HepG2 (cell line): ENCODE results near the gene GABRA4. TPM values are rescaled to one million over a fixed set of nuclear protein-coding genes. Genes with fewer than 3 reads are reported as not detected.

Experiments
- AGO2 ChIP-seq: fragments of 200-400 bp; formaldehyde crosslinking; optimal IDR thresholded peaks from 2 replicates; pipeline ENCODE3; 2017; ENCODE audit warnings: mild to moderate bottlenecking, low read depth, low read length, moderate library complexity
- ZNF224 ChIP-seq: sonication (generic); formaldehyde crosslinking; IDR thresholded peaks from 2 replicates; pipeline ENCODE4 v1.5.0; 2020; ENCODE audit warnings: mild to moderate bottlenecking, missing genetic modification reagents
- ZNF589 ChIP-seq: sonication (generic); formaldehyde crosslinking; conservative IDR thresholded peaks from 2 replicates; pipeline ENCODE4 v1.8.0; 2022; ENCODE audit warnings: mild to moderate bottlenecking, moderate library complexity, missing genetic modification reagents
- ZNF772 ChIP-seq: sonication (generic); formaldehyde crosslinking; IDR thresholded peaks from 2 replicates; pipeline ENCODE4 v1.5.0; 2020; ENCODE audit warnings: mild to moderate bottlenecking, missing genetic modification reagents
- polyA plus RNA-seq, 8 experiments: library from polyadenylated mRNA; depleted of rRNA in 3 of 8; stranded (reverse) in 7 of 8; unstranded in 1 of 8; fragments of >200 nt; fragmentation: Illumina TruSeq in 4 of 8; extraction: Trizol in 4 of 8; gene quantifications; 2 replicates each; pipeline versions ENCODE4 v1.2.1 to v1.2.3, GENCODE V29; 2011 to 2016; ENCODE audit warnings: low read depth in 4 of 8, missing spikeins in 1 of 8, mixed read lengths in 1 of 8; ENCODE audit not compliant: insufficient read depth in 1 of 8
- total RNA-seq, 5 experiments: library from RNA; depleted of rRNA; stranded (reverse); fragments of >200 nt; fragmentation: Illumina TruSeq; extraction: Trizol; gene quantifications; 2 replicates each; pipeline ENCODE4 v1.2.3, GENCODE V29; 2016; ENCODE audit warnings: low read depth in 1 of 5
- TF ChIP-seq, protein P1 (sequence below): sonication (generic); formaldehyde crosslinking; IDR thresholded peaks from 2 replicates; pipeline ENCODE4 v1.4.0; 2020; ENCODE audit warnings: missing genetic modification reagents, borderline replicate concordance
- TF ChIP-seq, protein P2 (sequence below): sonication (generic); formaldehyde crosslinking; IDR thresholded peaks from 2 replicates; pipeline ENCODE4 v1.9.0; 2022; ENCODE audit warnings: low read depth, missing genetic modification reagents
- TF ChIP-seq, protein P3 (sequence below): sonication (generic); formaldehyde crosslinking; IDR thresholded peaks from 2 replicates; pipeline ENCODE4 v1.4.0; 2020; ENCODE audit warnings: mild to moderate bottlenecking, missing genetic modification reagents
- TF ChIP-seq, protein P4 (sequence below): sonication (generic); formaldehyde crosslinking; IDR thresholded peaks from 2 replicates; pipeline ENCODE4 v1.4.0; 2020; ENCODE audit warnings: missing genetic modification reagents
- TF ChIP-seq, protein P5 (sequence below): sonication (generic); formaldehyde crosslinking; IDR thresholded peaks from 2 replicates; pipeline ENCODE4 v1.8.0; 2022; ENCODE audit warnings: low read depth, missing genetic modification reagents

The GABRA4 gene
- total and polyA plus RNA-seq, 2 of the 13 experiments (the other 11 are each of a cell fraction or from before 2014, with no cell fraction given) = not detected

DNA sequence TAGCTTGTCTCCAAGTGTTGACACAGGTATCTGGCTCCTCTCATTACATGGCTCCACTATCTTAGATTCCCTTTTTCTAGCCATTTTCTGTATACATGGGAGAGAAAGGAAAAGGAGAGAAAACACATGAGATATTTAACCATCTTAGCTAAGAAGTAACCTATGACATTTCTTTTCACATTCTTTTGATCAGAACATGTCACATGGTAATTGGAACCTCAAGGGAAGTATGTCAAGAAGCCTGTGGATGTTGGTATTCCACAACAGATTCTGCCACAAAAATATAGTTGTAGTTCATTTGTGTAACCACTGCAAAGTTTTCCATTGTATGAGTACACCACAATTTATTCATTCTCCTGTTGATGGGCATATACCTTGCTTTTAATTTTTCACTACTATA lies 19.3 kb upstream of the GABRA4 start (continued):
- TF ChIP-seq ZNF772 (CRISPR knock-in tag) = no peak
- TF ChIP-seq, protein P1, sequence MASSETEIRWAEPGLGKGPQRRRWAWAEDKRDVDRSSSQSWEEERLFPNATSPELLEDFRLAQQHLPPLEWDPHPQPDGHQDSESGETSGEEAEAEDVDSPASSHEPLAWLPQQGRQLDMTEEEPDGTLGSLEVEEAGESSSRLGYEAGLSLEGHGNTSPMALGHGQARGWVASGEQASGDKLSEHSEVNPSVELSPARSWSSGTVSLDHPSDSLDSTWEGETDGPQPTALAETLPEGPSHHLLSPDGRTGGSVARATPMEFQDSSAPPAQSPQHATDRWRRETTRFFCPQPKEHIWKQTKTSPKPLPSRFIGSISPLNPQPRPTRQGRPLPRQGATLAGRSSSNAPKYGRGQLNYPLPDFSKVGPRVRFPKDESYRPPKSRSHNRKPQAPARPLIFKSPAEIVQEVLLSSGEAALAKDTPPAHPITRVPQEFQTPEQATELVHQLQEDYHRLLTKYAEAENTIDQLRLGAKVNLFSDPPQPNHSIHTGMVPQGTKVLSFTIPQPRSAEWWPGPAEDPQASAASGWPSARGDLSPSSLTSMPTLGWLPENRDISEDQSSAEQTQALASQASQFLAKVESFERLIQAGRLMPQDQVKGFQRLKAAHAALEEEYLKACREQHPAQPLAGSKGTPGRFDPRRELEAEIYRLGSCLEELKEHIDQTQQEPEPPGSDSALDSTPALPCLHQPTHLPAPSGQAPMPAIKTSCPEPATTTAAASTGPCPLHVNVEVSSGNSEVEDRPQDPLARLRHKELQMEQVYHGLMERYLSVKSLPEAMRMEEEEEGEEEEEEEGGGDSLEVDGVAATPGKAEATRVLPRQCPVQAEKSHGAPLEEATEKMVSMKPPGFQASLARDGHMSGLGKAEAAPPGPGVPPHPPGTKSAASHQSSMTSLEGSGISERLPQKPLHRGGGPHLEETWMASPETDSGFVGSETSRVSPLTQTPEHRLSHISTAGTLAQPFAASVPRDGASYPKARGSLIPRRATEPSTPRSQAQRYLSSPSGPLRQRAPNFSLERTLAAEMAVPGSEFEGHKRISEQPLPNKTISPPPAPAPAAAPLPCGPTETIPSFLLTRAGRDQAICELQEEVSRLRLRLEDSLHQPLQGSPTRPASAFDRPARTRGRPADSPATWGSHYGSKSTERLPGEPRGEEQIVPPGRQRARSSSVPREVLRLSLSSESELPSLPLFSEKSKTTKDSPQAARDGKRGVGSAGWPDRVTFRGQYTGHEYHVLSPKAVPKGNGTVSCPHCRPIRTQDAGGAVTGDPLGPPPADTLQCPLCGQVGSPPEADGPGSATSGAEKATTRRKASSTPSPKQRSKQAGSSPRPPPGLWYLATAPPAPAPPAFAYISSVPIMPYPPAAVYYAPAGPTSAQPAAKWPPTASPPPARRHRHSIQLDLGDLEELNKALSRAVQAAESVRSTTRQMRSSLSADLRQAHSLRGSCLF (CRISPR knock-in tag) = no peak
- no peak for TF ChIP-seq ZNF589
- TF ChIP-seq AGO2 = no peak
- TF ChIP-seq ZNF224 (CRISPR knock-in tag) = no peak
- TF ChIP-seq, protein P2, sequence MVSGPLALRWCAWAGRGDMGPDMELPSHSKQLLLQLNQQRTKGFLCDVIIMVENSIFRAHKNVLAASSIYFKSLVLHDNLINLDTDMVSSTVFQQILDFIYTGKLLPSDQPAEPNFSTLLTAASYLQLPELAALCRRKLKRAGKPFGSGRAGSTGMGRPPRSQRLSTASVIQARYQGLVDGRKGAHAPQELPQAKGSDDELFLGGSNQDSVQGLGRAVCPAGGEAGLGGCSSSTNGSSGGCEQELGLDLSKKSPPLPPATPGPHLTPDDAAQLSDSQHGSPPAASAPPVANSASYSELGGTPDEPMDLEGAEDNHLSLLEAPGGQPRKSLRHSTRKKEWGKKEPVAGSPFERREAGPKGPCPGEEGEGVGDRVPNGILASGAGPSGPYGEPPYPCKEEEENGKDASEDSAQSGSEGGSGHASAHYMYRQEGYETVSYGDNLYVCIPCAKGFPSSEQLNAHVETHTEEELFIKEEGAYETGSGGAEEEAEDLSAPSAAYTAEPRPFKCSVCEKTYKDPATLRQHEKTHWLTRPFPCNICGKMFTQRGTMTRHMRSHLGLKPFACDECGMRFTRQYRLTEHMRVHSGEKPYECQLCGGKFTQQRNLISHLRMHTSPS (CRISPR knock-in tag) = no peak
- TF ChIP-seq, protein P3, sequence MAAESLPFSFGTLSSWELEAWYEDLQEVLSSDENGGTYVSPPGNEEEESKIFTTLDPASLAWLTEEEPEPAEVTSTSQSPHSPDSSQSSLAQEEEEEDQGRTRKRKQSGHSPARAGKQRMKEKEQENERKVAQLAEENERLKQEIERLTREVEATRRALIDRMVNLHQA = no peak
- TF ChIP-seq, protein P4, sequence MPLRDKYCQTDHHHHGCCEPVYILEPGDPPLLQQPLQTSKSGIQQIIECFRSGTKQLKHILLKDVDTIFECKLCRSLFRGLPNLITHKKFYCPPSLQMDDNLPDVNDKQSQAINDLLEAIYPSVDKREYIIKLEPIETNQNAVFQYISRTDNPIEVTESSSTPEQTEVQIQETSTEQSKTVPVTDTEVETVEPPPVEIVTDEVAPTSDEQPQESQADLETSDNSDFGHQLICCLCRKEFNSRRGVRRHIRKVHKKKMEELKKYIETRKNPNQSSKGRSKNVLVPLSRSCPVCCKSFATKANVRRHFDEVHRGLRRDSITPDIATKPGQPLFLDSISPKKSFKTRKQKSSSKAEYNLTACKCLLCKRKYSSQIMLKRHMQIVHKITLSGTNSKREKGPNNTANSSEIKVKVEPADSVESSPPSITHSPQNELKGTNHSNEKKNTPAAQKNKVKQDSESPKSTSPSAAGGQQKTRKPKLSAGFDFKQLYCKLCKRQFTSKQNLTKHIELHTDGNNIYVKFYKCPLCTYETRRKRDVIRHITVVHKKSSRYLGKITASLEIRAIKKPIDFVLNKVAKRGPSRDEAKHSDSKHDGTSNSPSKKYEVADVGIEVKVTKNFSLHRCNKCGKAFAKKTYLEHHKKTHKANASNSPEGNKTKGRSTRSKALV (CRISPR knock-in tag) = no peak
- TF ChIP-seq, protein P5, sequence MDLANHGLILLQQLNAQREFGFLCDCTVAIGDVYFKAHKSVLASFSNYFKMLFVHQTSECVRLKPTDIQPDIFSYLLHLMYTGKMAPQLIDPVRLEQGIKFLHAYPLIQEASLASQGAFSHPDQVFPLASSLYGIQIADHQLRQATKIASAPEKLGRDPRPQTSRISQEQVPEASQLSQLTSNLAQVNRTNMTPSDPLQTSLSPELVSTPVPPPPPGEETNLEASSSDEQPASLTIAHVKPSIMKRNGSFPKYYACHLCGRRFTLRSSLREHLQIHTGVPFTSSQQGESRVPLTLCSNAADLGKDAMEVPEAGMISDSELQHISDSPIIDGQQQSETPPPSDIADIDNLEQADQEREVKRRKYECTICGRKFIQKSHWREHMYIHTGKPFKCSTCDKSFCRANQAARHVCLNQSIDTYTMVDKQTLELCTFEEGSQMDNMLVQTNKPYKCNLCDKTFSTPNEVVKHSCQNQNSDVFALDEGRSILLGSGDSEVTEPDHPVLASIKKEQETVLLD (CRISPR knock-in tag) = no peak
